Fibroblast of upper back skin (primary cell): ENCODE results near the gene BPIFA1.

Source experiments
- DNase-seq: peaks from one replicate; pipeline ENCODE4 v3.0.0-alpha.2; 2013

The BPIFA1 gene

DNA sequence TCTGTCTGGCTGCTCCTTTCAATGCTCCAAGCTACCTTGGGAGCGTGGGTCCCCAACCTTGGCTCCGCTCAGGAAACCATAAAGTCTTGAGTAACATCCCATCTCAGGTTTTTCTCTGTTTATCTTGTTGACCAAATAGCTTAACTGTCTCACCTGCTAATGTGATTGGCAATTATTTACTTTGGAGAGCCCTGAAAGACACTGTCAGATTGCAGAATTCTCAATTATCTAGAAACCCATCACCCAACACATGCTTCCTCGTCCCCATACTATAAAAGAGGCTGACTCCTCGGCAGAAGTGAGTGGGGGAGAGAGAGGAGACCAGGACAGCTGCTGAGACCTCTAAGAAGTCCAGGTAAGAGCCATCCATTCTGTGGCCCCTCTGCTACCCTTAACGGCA is at the start of gene BPIFA1:
BPIFA1 (plus strand) TSS at position 301 of the 400 bp plus-strand sequence. CDS start 1,716 bp downstream, outside the sequence.
- DNase-seq, result no peak

GRCh38 chr20:33187491-33187890 is 48.3 kb upstream of the BPIFA1 start:
- no peak for DNase-seq

DNA sequence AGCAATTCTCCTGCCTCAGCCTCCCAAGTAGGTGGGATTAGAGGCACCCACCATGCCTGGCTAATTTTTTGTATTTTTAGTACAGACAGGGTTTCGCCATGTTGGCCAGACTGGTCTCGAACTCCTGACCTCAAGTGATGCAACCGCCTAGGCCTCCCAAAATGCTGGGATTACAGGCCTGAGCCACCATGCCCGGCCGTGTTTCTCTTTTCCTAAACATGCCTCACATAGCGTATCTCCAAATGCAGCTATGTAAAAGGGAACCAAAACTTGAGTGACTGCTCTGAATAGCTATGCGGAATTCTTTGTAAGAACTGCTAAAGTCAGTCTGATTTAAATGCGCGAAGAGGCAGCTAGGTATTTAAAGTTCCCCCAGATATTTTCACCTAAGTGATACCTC is 47.4 kb upstream of the BPIFA1 start:
- DNase-seq, result no peak

DNA sequence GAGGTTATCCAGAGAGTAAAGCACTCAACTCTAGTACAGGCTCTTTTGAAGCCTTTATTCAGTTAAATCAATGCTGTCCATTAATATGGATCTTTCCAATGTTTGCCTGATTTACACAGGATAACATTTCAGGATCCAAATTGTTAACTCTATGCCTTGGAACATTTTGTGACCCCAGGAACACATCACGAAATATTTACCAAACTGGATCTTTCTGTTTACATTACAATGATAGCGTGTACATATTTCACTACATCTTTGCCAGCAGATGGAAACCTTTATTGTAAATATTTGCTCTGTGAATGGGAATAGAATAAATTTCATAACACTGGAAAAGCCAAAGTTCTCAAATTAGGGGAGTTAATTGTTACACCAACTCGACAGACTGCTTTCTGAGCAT is 44.3 kb upstream of the BPIFA1 start:
- DNase-seq, result no peak

DNA sequence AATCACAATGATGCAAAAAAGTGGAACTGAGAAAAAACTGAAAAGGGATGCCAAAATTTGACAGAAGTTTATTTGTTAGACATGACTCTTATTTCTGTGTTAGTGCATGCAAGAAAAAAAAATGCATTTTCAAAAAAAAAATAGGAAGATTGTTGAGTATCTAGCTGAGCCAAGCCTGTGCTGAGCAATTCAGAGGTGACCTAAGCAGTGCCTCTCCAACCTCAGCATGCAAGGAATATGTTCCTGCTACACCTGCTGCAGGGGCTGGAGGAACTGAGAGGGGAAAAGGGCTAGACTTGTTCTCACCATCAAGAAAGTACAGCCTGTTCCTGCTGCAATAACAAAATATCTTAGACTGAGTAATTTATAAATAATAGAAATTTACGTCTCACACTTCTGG is 43.8 kb upstream of the BPIFA1 start:
- DNase-seq, result no peak

DNA sequence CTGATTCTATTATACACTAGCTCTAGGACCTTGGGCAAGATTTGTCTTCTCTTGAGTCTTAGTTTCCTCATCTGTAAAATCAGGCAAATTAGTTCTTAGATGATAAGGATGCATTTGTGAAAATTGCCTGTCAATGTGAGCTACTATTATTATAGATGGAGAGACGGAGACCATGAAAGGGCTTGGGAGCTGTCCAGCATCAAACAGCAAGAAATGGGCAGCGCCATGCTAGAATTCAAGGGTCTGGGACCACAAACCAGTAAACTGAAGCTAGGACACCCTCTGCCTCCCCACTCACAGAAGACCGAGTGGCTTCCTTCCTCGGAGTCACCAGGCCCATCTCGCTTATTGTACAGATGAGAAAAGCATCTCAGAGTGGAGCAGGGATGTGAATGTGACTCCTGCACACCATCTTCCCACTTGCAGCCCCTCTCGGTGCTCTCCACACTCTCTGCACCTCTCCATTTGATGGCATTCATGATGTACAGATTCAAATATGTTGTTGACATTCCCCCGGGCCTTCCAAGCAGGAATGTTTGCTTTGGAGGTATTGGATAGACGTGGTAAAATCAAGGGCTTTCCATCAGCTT is 42.8 kb upstream of the BPIFA1 start:
- DNase-seq, result no peak

DNA sequence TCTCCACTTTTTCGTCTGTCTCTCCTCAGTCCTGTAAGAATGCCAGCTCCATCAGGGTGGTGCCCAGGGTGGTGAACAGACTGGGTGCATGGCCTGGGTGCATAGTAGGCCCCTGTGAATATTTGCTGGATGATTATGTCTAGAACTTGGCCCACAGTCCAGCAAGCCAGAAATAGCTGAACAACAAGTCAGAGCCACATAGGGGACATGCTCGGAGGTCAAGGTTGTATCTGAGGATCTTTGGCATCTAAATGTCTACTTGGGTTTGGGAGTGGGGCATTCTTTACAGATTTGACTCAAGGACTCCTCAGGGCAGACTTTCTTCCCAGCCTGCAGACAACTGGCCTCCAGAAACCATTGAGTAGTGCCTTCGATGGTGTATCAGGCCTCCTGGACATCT is 36.8 kb upstream of the BPIFA1 start:
- no peak for DNase-seq

DNA sequence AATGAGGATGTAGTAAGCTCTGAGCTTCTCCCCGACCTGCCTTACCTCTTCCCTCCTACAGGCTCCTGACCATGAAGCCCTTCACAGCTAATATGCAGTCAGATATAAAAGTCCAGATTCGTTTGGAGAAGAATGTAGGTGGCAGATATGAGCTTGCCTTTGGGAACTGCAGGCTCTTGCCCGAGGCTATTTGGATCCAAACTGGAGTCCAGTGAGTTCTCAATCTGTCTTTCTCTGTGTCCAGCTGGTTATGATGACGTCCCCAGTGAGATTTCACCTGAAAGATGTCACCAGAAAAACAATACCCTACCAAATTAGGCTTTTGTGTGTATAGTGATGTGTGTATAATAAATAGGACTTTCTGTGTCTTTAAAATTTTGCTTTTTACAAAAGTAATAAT is 33.3 kb upstream of the BPIFA1 start:
- no peak for DNase-seq

DNA sequence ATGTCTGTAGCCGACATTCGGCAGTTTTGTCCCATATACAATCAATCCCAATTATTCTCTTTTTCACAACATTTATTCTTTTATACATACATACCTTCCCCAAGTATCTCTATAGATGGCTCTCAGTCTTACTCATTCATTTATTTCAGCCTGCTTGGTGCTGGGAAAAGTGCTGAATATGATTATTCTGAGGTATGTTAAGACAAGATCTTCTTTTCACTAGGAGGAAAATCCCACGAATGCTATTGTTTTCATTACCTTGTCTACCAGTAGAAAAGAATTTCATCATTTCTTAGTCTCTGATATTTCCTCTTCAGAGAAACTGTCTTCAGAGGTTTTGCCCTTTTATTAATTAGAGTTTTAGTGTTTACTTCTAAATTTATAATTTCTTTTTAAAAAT is 32.4 kb upstream of the BPIFA1 start:
- DNase-seq, result no peak

DNA sequence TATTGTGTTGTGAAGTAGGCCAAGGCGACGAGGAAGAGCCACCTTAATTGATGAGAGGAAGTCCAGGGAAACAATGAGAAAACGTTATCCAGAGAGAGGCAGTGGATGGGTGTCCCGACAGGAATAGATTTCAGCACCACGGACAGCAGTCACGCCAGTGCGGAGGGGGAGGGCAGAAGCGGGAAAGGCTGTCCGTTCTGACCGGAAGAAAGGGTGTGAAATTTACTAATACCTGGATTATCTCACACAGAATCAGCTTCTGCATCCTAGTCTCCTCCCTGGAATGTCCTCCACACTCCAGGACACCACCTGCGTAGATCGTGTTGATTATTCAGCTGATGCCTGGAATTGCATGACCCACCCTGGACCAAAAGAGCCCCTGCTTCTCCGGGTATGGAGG is 26.0 kb upstream of the BPIFA1 start:
- DNase-seq, result peak; percentile 61

DNA sequence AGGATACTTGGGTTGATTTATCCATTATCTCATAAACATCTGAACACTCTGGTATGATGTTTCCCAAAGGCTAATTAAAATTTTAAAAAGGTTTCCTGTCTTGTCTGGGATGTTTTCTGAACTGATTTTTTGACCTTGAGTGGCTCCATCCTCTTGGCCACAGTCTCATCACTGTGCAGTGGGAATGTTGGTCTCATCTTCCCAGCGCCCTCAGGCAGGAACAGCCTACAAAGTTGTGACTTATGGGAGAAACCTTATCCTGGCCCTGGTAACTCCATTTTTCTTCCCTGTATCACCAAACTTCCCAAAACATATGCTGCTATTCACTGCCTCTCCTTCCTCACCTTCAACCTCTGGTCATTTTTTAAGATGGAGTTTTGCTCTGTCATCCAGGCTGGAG is 25.4 kb upstream of the BPIFA1 start:
- no peak for DNase-seq

DNA sequence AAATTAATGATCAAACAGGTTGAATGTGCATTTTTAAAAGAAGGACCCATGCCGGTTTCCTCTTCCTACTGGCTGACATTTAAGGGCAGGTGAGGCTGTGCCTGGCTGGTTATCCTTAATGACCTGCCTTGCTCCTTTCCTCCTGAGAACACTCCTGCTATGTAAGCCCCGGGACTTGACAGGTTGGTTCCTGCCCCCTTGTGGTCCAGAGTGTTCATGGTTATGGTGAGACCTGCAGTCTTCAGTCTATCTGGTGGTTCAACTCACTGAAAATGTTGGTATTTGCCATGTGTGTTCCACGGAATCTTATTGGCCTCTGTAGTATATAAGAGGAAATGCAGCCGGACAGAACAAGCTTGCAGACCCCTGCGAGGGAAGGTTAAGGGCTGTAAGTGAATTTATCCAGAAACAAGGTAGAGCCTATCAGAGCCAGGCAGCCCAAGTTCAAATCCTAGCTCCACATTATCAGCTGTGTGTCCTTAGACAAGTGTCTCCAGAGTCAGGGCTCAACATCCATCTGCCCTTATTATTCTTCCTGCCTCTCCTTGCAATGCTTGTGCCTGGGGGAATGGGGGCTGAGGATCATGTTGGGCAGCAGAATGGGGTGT is 23.9 kb upstream of the BPIFA1 start:
- DNase-seq, result peak; percentile 9

GRCh38 chr20:33217052-33217451 is 18.7 kb upstream of the BPIFA1 start, which contains the start of gene BPIFA3:
Gene BPIFA3, plus strand, starts transcription at chr20:33217352. Its CDS starts 185 bp downstream, at chr20:33217537.
- no peak for DNase-seq

GRCh38 chr20:33224399-33224798 is 11.4 kb upstream of the BPIFA1 start:
- no peak for DNase-seq

- DNase-seq, result no peak
These were observed 6.0 kb upstream of the BPIFA1 start for GRCh38 chr20:33229843-33230242.

DNA sequence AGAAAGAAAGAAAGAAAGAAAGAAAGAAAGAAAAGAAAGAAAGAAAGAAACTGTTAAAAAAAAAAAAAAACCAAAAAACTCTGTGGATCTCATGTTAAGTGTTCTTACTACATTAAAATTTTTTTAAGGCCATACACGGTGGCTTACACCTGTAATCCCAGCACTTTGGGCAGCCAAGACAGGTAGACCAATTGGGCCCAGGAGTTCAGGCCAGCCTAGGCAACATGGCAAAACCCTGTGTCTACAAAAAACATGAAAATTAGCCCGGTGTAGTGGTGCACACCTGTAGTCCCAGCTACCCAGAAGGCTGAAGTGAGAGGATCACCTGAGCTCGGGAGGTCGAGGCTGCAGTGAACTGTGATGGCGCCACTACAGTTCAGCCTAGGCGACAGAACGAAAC is 4.6 kb upstream of the BPIFA1 start:
- no peak for DNase-seq

DNA sequence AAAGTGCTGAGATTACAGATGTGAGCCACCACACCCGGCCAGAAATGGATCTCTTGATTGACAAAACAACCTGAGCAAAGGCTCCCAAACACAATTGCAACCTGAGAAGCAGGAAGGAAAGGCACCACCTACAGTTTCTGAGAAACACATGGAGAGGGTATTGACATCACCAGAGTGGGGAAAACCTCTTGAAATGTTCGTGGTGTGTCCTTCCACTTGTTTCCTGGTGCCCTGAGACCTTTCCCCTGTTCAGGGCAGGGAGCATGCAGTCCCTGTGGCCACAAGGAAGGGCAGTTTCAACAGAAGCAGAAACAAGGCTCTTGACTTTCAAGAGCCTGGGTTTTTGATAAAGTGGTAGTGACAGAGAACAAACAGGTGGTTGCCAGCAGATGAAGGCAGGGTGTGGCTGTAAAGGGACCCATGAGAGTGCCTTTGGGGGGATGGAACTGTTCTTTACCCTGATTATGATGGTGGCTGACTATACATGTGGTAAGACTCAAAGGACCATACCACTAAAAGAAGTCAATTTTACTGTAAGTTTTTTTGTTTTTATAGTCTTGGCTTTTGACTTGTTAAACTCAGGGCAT is 3.2 kb upstream of the BPIFA1 start:
- DNase-seq, result no peak

DNA sequence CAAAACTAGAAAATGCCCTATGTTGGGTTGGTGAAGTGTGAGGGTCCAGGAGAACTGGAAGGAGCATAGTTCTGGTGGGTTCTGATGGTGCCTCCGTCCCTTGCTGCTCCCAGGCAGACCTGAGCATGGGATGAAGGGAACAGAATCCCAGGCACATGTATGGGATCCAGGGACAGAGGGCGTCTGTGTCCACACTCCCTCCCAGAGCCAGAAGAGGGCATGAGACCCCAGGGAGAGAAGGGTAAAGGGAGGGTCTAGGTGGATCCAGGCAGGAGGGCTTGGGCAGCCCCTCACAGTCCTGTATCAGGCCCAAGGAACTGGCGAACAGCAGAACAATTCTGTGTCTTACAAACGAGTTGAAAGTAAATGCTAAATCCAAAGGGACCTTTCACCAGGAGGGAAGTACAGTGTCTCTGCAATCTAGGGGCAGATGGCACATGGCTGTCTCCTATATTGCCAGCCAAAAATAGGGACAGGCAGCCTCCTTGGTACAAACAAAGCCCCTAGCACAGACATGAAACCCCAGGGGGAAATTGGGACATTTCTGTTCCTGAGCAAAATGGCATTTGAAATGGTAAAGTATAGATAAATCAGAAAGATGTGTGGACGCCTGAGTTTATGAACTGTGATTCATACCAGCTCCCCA is 2.5 kb upstream of the BPIFA1 start:
- DNase-seq, result no peak

- no peak for DNase-seq
These were observed 1.7 kb upstream of the BPIFA1 start for GRCh38 chr20:33234050-33234449.

- DNase-seq, result no peak
These were observed 555 bp downstream of the BPIFA1 start for GRCh38 chr20:33236351-33236750.

- no peak for DNase-seq
These were observed 2.2 kb downstream of the BPIFA1 start for GRCh38 chr20:33237989-33238388.

GRCh38 chr20:33239418-33239817 is 3.6 kb downstream of the BPIFA1 start:
- no peak for DNase-seq

- no peak for DNase-seq
These were observed 4.4 kb downstream of the BPIFA1 start for GRCh38 chr20:33239979-33240736.
